ENCODE data around the gene PROM1. TPM values are rescaled to one million over a fixed set of nuclear protein-coding genes. Genes with fewer than 3 reads are reported as not detected.

Gene PROM1
- total RNA-seq, 1 donor from 2014 or later, result 55.9 TPM

DNA sequence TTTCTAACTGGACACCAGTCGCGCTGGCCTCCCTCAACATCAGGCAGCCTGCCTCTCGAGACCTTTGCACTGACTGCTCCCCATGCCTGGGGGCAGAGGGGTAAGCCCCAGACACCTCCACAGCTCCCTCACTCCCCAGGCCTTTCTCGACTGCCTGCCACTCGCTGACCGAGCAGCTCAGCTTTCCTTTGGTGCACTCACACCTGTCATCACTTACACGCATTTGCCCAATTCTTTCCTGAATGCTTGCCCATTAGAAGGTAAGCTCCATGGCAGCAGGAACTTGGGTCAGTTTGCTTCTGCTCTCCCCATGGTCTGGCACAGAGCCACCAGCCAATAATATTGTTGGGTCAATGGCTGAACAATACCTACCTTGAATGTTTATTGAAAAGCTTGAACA, 32.2 kb upstream of the PROM1 start:
- no peak for TF ChIP-seq EZH2 (IDR thresholded peaks at IDR 0.05)
- TF ChIP-seq EZH2phosphoT487 (IDR thresholded peaks at IDR 0.05), result no peak
- TF ChIP-seq, protein P1, sequence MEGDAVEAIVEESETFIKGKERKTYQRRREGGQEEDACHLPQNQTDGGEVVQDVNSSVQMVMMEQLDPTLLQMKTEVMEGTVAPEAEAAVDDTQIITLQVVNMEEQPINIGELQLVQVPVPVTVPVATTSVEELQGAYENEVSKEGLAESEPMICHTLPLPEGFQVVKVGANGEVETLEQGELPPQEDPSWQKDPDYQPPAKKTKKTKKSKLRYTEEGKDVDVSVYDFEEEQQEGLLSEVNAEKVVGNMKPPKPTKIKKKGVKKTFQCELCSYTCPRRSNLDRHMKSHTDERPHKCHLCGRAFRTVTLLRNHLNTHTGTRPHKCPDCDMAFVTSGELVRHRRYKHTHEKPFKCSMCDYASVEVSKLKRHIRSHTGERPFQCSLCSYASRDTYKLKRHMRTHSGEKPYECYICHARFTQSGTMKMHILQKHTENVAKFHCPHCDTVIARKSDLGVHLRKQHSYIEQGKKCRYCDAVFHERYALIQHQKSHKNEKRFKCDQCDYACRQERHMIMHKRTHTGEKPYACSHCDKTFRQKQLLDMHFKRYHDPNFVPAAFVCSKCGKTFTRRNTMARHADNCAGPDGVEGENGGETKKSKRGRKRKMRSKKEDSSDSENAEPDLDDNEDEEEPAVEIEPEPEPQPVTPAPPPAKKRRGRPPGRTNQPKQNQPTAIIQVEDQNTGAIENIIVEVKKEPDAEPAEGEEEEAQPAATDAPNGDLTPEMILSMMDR (IDR thresholded peaks at IDR 0.05), result no peak
- H3K79me2 ChIP-seq (ENCODE audit: low read depth), result no peaks in the 10 kb centered on the region
- H3K4me3 Mint-ChIP-seq, result no peak overlapping the region
- H3K4me1 ChIP-seq, result no peaks in the 10 kb centered on the region
- H4K20me1 ChIP-seq (ENCODE audit: low read depth), result no peaks in the 10 kb centered on the region
- H3K9me3 Mint-ChIP-seq, result no peaks in the 10 kb centered on the region
- DNase-seq (ENCODE audit: low spot score), result no peak
- H3K9me3 ChIP-seq (ENCODE audit: low read depth), result no peaks in the 10 kb centered on the region
- H3K4me3 ChIP-seq, result no peak overlapping the region
- H3K27ac Mint-ChIP-seq, result no peak overlapping the region
- H3K27me3 ChIP-seq, result no peaks in the 10 kb centered on the region
- H2AFZ ChIP-seq (replicated peaks), result no peak overlapping the region
- H3K27me3 Mint-ChIP-seq (ENCODE audit: insufficient read depth, low read depth), result peaks cover 4% of the 10 kb centered on the region
- H3K4me2 ChIP-seq, result no peak overlapping the region
- H3K36me3 Mint-ChIP-seq, result no peaks in the 10 kb centered on the region
- H3F3A ChIP-seq (ENCODE audit: low read depth), result no peaks in the 10 kb centered on the region
- no peaks in the 10 kb centered on the region for H3K36me3 ChIP-seq
- no peak overlapping the region for H3K9ac ChIP-seq
- no peaks in the 10 kb centered on the region for H3K4me1 Mint-ChIP-seq
- no peak overlapping the region for H3K27ac ChIP-seq

DNA sequence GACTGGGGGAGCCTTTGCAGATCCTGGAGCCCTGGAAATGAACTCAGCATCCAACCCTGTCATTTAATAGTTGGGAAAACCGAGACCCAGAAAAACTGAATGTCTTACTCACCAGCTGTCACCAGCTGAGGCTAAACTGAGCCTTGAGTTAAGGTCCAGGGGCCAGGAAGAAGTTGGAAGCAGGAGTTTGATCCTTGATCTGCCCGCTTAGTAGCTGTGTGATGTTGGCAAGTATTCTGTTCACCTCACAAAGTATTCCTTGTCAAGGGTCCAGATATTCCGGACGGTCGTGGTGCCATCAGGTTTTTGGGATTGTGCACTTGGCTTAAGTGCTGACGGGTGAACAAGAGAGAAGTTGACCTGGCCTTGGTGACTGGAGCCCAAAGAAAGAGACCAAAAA, 30.7 kb upstream of the PROM1 start:
- Mint-ChIP-seq H3K4me1 (no peaks in the 10 kb centered on the region), H3K4me3 (no peak overlapping the region), H3K9me3 (no peaks in the 10 kb centered on the region), H3K27ac (no peak overlapping the region), H3K36me3 (no peaks in the 10 kb centered on the region), H3K27me3 (ENCODE audit: insufficient read depth, low read depth) (peaks cover 4% of the 10 kb centered on the region)
- Histone ChIP-seq H3K4me3 (no peak overlapping the region), H3K4me1 (no peaks in the 10 kb centered on the region), H2AFZ (replicated peaks) (no peak overlapping the region), H3K27ac (no peak overlapping the region), H4K20me1 (ENCODE audit: low read depth) (no peaks in the 10 kb centered on the region), H3K9ac (no peak overlapping the region), H3F3A (ENCODE audit: low read depth) (no peaks in the 10 kb centered on the region), H3K36me3 (no peaks in the 10 kb centered on the region), H3K9me3 (ENCODE audit: low read depth) (no peaks in the 10 kb centered on the region), H3K79me2 (ENCODE audit: low read depth) (no peaks in the 10 kb centered on the region), H3K27me3 (no peaks in the 10 kb centered on the region), H3K4me2 (no peak overlapping the region)
- no peak for DNase-seq (ENCODE audit: low spot score)
- TF ChIP-seq, protein P1 (IDR thresholded peaks at IDR 0.05), result no peak
- no peak for TF ChIP-seq EZH2 (IDR thresholded peaks at IDR 0.05)
- no peak for TF ChIP-seq EZH2phosphoT487 (IDR thresholded peaks at IDR 0.05)

DNA sequence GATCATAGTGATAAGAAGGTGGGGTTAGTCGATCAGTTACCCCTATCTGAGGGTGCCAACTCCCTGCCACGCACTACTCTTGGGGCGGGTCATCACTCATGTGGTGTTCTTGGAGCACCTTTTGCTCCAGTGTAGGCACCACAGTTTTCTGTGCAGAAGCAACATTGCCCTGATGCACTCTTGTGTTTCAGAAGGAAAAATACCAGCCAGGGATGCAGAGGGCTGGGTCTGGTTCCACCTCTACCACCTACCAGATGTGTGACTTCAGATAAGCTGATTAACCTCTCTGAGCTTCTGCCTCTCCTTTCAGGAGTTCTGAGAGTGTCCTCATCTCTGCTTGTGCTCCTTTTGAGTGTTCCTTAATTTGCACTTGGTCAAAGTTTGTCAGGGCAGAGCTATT, 29.9 kb upstream of the PROM1 start:
- Histone ChIP-seq H3F3A (ENCODE audit: low read depth) (no peaks in the 10 kb centered on the region), H2AFZ (replicated peaks) (no peak overlapping the region), H3K36me3 (no peaks in the 10 kb centered on the region), H3K79me2 (ENCODE audit: low read depth) (no peaks in the 10 kb centered on the region), H3K9ac (no peak overlapping the region), H3K9me3 (ENCODE audit: low read depth) (no peaks in the 10 kb centered on the region), H3K27ac (no peak overlapping the region), H3K4me1 (no peaks in the 10 kb centered on the region), H3K4me2 (no peak overlapping the region), H3K27me3 (no peaks in the 10 kb centered on the region), H3K4me3 (no peak overlapping the region), H4K20me1 (ENCODE audit: low read depth) (no peaks in the 10 kb centered on the region)
- no peaks in the 10 kb centered on the region for H3K9me3 Mint-ChIP-seq
- DNase-seq (ENCODE audit: low spot score), result no peak
- no peaks in the 10 kb centered on the region for H3K4me1 Mint-ChIP-seq
- TF ChIP-seq, protein P1 (IDR thresholded peaks at IDR 0.05), result no peak
- no peak for TF ChIP-seq EZH2phosphoT487 (IDR thresholded peaks at IDR 0.05)
- no peak for TF ChIP-seq EZH2 (IDR thresholded peaks at IDR 0.05)
- H3K36me3 Mint-ChIP-seq, result no peaks in the 10 kb centered on the region
- H3K27me3 Mint-ChIP-seq (ENCODE audit: insufficient read depth, low read depth), result peaks cover 4% of the 10 kb centered on the region
- no peak overlapping the region for H3K4me3 Mint-ChIP-seq
- no peak overlapping the region for H3K27ac Mint-ChIP-seq

Measured in neural progenitor cell (in vitro differentiated cells).